T1000 (cell line): Measurements from ENCODE around the gene EPHB2.

ENCODE experiments used
- DNase-seq: peaks from one replicate; lab custom pipeline; 2025; ENCODE audit warnings: mixed read lengths; lab: John Stamatoyannopoulos, UW

The EPHB2 gene

DNA sequence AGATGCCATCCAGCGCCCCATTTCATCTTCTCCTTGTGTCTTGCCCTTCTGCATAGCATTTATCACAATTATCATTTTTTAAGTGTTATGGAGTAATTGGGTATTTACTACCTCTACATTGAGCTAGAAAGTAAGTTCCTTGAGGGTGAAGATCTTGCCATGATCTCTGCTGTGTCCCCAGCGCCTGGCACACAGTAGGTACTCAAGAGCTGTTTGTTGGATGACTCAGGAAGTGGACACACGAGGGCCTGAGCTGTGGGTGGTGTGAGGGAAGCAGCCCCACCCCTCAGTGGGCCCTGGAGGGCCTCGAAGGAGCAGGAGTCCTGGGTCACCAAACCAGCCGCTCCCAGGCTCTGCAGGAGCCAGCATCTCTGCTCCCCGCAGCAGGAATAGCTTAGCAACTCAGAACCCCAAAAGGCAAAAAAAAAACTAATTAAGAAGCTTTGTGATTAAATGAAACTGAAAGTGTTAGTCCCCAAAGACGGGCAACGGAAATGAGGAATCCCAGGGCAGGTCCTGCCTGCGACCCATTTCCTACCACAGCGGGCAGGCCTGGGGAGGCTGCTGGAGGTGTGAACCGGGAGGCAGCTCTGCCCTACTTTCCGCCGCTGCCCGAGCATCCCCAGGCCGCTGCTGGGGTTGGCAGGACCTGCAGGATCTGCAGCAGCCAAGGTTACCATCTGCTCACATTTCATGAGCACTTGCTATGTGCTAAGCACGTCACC is 174.3 kb downstream of the EPHB2 start:
- DNase-seq = no peak

DNA sequence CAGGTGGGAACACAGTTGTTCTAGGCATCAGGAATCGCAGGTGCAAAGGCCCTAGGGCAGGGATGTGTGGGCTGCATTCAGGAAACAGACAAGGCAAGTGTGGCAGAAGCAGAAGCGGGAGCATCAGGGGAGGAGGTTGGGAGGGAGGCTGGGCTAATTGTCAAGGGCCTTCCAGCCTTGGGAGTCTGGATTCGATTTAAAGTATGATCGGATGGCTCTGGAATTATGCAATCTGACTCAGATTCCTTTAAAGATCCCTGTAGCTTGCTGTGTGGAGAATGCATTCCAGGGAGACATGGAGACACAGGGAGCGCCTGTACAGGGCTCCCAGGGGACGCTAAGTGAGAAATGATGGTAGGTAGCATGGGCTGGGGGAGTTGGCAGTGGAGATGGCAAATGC is 175.6 kb downstream of the EPHB2 start:
- no peak for DNase-seq

DNA sequence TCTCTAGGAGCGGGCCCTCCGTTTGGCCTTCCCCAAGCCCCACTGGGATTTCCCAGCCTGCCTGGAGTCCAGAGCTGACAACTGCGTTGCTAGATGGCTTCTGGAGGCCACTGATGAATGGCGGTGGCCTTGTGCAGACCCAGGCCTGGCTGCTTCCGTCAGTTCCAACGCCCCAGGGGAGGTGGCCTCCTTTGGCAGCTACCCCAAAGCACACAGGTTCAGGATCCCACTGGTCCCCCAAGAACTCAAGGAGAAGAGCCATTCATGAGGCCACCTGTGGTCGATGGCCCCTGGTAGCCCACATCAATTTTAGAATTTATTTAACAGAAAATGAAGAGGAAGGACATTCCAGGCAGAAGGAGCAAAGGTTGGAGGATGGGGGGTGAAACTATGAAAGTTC is 176.9 kb downstream of the EPHB2 start:
- no peak for DNase-seq

DNA sequence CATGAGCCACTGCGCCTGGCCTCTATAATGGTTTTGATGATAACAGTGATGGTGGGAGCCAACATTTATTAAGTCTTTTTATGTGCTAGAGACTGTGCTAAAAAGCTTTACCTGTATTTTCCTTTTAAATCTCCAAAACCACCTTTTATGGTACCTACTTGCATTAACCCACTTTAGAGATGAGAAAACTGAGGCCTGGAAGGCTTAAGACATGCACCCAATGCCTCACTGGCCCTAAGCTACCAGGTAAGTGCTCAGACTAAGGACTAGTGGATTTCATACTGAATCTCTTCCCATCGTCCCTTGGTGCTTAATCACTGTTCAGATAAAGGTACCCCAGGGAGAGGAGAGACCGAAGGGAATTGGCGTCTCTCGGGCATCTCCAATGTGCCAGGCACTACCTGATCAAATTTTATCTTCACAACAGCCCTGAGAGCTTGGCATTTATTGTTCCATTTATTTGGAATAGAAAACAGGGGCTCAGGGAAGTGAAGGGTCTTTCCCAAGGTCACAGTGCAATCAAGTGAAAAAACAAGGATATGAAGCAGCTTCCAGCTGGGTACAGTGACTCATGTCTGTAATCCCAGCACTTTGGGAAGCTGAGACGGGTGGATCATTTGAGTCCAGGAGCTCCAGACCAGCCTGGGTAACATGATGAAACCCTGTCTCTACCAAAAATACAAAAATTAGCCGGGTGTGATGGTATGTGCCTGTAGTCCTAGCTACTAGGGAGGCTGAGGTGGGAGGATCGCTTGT is 177.9 kb downstream of the EPHB2 start:
- DNase-seq = no peak

DNA sequence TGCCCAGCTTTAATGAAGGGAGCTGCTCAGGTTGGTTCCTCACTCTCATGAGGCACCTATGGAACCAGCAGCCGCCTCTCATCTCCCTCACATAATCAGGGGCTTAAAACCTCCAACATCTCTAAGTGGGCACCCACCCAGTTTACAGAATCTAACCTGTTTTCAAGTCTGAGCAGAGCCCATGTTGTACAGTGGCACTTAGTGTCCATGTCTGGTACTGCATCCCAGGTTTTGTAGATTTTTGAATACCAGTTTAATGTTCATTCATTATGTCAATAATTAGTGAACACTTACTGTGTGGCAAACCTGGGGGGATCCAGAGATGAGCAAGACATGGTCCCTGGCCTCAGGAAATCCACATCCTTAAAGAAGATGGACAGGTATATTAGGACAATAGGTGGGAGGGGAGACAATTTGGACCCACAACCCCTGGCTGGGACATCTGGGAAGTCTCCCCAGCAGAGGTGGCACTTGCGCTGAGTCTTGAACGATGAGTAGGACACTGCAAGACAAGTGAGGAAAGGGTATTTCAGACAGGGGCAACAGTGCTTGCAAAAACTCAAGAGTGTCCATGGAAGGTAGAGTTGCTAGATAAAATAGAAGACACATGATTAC is 178.7 kb downstream of the EPHB2 start:
- no peak for DNase-seq

DNA sequence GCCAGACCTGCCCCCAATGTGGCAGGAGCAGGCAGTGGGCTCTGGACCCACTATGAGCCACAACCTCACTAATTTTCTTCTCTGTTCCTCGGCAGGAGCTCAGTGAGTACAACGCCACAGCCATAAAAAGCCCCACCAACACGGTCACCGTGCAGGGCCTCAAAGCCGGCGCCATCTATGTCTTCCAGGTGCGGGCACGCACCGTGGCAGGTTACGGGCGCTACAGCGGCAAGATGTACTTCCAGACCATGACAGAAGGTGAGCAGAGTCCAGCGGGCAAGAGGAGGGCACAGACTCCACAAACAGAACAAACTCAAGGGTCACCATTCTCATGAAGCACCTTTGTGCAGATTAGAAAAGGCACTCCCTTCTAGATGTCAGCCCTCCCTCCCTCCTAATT is 182.2 kb downstream of the EPHB2 start:
- no peak for DNase-seq

DNA sequence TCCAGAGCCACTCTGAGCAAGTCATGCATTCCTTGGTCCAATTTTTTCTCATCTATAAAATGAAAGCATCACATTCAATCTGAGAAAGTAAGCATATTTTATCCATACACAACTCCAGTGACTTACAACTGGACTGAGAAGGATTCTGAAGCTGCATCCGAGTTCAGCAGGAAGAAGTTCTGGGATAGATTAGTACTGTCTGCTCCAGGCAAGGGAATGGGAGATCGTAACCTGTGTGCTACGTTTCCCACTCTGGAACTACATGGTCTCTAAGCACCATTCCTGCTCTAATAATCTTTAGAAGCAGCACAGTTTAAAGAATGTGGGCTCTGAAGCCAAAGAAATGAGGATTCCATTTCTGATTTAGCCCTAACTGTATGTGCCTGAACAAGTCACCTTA is 182.7 kb downstream of the EPHB2 start:
- DNase-seq = no peak

DNA sequence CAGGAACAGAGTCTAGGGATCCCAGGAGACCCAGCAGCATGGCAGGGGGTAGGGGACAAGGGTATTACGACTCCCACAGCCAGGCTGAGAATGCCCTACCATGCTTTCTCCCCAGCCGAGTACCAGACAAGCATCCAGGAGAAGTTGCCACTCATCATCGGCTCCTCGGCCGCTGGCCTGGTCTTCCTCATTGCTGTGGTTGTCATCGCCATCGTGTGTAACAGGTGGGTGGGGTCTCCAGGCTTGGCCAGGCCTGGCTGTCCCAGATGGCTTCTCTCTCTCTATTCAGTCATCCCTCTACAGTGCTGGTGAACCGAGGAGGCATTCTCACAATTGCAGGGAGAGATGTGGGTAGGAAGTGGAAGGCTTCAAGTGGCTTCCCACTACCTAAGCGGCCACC is 184.7 kb downstream of the EPHB2 start:
- DNase-seq = no peak

DNA sequence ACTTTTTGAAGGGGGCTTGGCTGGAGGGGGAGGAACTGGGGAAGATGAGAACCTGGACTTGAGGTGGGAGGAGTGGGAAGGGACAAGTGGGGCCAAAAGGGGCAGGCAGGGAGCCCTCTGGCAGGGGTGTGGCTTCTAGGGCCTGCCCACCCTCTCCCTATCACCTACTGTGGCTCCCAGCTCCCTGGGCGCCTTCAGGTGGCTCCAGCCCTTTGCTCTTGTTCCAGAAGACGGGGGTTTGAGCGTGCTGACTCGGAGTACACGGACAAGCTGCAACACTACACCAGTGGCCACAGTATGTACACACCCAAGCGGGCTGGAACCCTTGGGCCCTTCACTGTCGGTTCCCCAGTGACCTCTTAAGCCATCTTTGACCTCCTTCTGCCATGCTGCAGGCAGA is 185.5 kb downstream of the EPHB2 start:
- no peak for DNase-seq

DNA sequence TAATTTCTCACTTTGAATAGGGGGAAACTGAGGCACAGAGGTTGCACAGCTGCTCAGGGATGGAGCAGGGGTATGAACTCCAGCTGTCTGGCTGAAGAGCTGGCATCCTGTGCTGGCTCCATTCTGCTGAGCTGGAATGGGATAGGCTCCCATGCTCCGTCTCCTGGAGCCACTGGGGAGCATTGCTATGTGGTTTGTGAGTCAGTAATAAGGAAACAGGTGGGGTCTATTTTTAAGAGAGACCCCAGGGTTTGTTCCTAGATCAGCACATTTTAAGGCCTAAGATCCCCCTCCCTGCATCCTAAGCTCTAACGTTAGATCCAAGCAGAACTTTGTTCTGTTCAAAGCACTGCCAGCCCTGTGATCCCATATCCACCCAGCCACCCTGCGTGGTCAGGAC is 189.8 kb downstream of the EPHB2 start:
- no peak for DNase-seq

DNA sequence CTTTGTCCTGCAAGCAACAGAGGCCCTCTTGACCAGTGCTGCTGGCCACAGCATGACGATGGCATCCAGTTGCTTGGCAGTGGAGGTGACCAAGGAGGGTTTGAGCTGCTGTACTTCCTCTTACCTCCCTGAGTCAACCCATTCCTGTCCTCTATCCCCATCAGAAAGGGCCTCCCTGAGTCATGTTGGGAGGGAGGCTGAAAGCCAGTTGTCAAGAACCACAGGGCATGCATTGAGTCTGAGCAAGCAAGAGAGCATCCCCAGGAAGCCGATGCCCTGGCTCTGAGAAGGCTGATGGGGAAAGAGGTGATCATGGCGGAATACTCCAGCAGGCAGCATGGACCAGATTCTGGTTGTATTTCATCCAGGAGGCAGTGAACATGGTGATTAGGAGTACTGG is 192.5 kb downstream of the EPHB2 start:
- no peak for DNase-seq

DNA sequence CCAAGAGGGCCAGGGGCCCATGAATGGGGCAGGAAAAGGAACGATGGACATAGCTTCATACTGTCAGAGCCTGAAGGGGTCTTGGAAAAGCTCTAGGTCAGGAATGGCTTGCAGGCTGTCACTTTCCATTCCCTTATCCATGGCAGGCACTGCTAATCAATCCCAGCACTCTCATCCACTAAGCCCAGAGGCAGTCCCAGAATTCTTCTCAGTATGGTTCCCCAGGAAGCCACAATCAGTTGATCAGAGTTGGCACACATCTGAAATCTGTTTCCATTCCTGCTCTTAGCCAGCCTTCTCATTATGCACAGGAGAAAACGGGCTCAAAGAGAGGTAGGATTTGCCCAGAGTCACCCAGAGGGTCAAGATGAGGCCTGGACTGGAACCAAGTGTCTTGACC is 196.3 kb downstream of the EPHB2 start:
- DNase-seq = no peak

DNA sequence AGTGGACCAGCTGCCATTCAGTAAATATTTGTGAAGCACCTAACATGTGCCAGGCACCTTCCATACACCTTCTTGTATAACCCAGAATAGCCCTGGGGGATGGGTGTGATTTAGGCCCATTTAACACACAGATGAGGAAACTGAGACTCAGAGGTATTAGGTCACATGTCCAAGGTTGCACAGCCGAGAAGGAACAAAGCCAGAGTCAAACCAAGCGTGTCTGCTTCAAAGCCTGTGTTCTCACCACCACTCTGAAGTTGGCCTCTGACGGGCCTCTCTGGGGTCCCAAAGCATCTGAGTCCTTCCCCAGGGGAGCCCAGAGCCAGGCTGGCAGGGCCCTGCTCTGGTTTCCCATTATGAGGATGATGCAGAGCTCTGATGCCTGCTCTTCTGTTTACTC is 196.9 kb downstream of the EPHB2 start:
- DNase-seq = no peak

DNA sequence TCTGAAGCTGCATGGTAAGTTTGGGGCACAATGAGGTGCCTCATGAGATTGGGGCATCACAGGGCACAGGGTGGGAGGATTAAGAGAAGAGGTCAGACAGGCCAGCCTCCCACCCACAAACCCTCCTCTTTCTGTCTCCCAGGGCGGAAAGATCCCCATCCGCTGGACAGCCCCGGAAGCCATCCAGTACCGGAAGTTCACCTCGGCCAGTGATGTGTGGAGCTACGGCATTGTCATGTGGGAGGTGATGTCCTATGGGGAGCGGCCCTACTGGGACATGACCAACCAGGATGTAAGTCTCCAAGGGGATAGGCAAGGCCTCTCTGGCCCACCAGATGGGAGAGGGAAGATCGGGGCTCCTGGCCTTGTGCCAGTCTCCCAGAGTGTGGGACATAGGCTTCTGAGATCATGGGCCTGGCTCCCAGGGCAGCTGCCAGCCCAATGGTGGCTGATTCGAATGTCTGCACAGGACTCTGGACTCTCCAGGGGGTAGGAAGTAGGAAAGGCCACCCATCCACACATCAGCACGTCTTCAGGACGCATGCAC is 198.3 kb downstream of the EPHB2 start:
- no peak for DNase-seq

DNA sequence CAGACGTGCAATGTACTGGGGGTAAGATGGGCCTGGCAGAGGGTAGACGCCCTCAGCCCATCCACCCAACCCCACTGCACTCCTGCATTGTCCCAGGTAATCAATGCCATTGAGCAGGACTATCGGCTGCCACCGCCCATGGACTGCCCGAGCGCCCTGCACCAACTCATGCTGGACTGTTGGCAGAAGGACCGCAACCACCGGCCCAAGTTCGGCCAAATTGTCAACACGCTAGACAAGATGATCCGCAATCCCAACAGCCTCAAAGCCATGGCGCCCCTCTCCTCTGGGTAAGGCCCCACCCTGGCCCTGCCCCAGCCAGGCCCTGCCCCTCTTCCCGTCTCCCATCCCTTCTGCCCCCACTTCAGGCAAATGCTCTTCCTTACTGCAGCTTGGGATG is 199.6 kb downstream of the EPHB2 start:
- no peak for DNase-seq

DNA sequence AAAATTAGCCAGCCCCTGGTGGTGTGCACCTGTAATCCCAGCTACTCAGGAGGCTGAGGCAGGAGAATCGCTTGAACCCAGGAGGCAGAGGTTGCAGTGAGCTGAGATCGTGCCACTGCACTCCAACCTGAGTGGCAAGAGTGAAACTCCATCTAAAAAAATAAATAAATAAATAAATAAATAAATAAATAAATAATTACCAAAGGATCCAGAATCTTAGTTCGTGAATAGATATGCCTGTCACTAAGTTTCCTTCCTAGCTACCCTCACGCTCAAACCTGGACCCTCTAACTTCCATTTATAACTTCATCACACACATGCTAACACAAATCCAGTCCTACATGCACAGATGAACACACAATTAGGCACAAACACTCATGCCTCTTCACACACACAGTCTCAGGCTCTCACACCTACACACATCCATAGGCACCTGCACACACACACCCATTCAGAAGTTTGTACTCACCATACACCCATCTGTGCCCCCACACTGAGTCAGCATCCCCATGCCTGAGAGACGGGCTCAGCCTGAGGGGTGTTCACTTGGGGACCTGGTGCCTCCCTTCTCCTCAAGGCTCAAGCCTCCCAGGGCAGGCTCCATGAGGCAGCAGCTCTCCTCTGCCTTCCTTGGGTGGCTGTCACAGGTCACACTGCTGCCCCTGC is 200.5 kb downstream of the EPHB2 start:
- no peak for DNase-seq

DNA sequence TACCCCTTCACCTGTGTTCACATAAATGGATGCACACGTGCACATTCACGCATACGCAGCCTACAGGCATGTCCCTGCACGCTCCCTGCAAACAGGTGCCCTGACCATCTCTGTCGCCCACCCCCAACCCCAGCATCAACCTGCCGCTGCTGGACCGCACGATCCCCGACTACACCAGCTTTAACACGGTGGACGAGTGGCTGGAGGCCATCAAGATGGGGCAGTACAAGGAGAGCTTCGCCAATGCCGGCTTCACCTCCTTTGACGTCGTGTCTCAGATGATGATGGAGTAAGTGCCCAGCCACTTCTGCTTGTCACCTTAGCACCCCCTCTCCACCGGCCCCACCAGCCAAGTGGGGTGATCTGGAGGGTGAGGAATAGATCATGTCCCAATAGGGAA is 201.7 kb downstream of the EPHB2 start:
- no peak for DNase-seq

DNA sequence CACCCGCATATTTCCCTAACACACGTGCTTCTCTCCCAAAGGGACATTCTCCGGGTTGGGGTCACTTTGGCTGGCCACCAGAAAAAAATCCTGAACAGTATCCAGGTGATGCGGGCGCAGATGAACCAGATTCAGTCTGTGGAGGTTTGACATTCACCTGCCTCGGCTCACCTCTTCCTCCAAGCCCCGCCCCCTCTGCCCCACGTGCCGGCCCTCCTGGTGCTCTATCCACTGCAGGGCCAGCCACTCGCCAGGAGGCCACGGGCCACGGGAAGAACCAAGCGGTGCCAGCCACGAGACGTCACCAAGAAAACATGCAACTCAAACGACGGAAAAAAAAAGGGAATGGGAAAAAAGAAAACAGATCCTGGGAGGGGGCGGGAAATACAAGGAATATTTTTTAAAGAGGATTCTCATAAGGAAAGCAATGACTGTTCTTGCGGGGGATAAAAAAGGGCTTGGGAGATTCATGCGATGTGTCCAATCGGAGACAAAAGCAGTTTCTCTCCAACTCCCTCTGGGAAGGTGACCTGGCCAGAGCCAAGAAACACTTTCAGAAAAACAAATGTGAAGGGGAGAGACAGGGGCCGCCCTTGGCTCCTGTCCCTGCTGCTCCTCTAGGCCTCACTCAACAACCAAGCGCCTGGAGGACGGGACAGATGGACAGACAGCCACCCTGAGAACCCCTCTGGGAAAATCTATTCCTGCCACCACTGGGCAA is 202.9 kb downstream of the EPHB2 start:
- DNase-seq = no peak

DNA sequence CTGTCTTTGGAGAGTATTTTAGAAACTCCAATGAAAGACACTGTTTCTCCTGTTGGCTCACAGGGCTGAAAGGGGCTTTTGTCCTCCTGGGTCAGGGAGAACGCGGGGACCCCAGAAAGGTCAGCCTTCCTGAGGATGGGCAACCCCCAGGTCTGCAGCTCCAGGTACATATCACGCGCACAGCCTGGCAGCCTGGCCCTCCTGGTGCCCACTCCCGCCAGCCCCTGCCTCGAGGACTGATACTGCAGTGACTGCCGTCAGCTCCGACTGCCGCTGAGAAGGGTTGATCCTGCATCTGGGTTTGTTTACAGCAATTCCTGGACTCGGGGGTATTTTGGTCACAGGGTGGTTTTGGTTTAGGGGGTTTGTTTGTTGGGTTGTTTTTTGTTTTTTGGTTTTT is 203.5 kb downstream of the EPHB2 start:
- DNase-seq = no peak

DNA sequence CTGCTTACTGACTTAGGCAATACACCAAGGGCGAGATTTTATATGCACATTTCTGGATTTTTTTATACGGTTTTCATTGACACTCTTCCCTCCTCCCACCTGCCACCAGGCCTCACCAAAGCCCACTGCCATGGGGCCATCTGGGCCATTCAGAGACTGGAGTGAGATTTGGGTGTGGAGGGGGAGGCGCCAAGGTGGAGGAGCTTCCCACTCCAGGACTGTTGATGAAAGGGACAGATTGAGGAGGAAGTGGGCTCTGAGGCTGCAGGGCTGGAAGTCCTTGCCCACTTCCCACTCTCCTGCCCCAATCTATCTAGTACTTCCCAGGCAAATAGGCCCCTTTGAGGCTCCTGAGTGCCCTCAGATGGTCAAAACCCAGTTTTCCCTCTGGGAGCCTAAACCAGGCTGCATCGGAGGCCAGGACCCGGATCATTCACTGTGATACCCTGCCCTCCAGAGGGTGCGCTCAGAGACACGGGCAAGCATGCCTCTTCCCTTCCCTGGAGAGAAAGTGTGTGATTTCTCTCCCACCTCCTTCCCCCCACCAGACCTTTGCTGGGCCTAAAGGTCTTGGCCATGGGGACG is 204.1 kb downstream of the EPHB2 start:
- no peak for DNase-seq

DNA sequence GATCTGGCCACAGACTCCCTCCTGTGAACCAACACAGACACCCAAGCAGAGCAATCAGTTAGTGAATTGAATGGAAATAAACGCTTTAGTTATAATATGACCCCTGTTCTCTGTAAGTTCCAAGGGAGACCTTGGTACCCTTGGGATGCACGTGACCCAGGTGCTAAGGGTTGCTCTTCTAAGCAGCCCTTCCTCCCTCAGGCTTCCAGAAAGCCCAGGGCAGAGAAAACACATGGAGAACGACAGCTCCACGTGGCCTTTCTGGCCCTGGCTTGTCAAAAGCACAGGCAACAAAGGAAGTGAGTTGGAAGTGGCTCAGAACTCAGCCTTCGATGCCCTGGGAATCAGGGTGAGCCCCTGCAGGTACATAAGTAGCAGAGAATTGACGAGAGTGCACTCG is 204.6 kb downstream of the EPHB2 start:
- DNase-seq = no peak
